ENCODE results near the gene LMNB1.

- no peak for TF ChIP-seq CTCF (IDR thresholded peaks at IDR 0.05)
- no peak for TF ChIP-seq POLR2A (IDR thresholded peaks at IDR 0.05)
These were observed 7.2 kb upstream of the LMNB1 start for GRCh38 chr5:126769703-126770102.
